ENCODE measurements around the gene TCEAL8. TPM values are rescaled to one million over a fixed set of nuclear protein-coding genes. Genes with fewer than 3 reads are reported as not detected.
A peak's percentile ranks its signal among the peaks of the same experiment; 100 is the strongest.

The TCEAL8 gene
- total and polyA plus RNA-seq, 5 donors from 2014 or later, result 16.8 to 98.7 (median 95.4) TPM

DNA sequence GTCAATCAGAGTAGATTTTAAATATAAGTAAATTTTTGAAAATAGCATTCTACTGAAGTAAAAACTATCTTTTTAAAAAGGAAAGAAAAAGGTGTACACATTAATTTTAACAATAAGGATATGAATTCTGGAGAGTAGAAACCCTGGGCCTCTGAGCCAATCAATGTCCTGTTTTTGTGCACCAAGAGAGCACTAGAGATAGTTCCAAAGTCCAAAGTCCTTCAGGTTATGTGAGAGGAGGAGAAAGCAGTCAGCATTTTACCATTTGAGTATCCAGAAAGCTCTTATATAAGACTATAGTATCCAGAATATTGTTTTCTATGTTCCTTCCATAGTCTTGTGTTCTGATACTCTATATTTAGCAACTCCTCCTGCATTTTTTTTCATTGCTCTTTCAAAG is 3.3 kb upstream of the TCEAL8 start:
- Histone ChIP-seq H3K27ac (ENCODE audit: insufficient read depth, low read length, poor library complexity, severe bottlenecking) (no peak overlapping the region), H3K4me1 (ENCODE audit: control insufficient read depth, insufficient read depth, low read length, poor library complexity, severe bottlenecking) (peaks cover 8% of the 10 kb centered on the region), H3K27me3 (ENCODE audit: control insufficient read depth, insufficient read depth, low read length) (peaks cover 3% of the 10 kb centered on the region), H3K9me3 (ENCODE audit: control insufficient read depth in 2 of 2, low read length in 2 of 2) (no peaks in the 10 kb centered on the region), H3K36me3 (ENCODE audit: control insufficient read depth, insufficient read depth, low read length) (no peaks in the 10 kb centered on the region), H3K4me3 (ENCODE audit: low read depth, low read length) (no peak overlapping the region)
- no peak overlapping the region for H3K4me3 Mint-ChIP-seq
- no peaks in the 10 kb centered on the region for H3K36me3 Mint-ChIP-seq
- H3K4me1 Mint-ChIP-seq, result peaks cover 0 to 21% (median 11%) of the 10 kb centered on the region in 4 donors
- H3K27ac Mint-ChIP-seq, result no peak overlapping the region
- ATAC-seq (ENCODE audit: low read depth in 2 of 2) (no peak), DNase-seq (no peak)
- H3K9me3 Mint-ChIP-seq, result no peaks in the 10 kb centered on the region
- H3K27me3 Mint-ChIP-seq, result peaks cover 16% of the 10 kb centered on the region

DNA sequence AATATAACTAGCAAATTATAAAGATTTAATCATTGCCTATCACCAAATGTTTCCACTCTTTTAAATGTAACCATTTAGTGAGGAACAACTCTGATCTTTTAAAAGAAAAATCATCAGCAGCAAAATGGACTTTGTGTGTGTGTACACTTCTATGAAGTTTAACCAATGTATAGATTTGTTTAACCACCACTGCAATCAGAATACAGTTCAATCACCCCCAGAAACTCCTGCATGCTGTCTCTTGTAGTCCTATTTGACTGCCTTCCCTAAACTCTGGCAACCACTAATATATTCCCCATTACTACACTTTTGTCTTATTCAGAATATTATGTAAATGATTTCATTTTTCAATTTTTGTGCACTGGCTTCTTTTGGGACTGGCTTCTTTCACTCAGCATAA is 1.7 kb upstream of the TCEAL8 start:
- Histone ChIP-seq H3K4me3 (ENCODE audit: low read depth, low read length) (no peak overlapping the region), H3K36me3 (ENCODE audit: control insufficient read depth, insufficient read depth, low read length) (no peaks in the 10 kb centered on the region), H3K9me3 (ENCODE audit: control insufficient read depth in 2 of 2, low read length in 2 of 2) (no peaks in the 10 kb centered on the region), H3K27ac (ENCODE audit: insufficient read depth, low read length, poor library complexity, severe bottlenecking) (no peak overlapping the region), H3K27me3 (ENCODE audit: control insufficient read depth, insufficient read depth, low read length) (no peaks in the 10 kb centered on the region), H3K4me1 (ENCODE audit: control insufficient read depth, insufficient read depth, low read length, poor library complexity, severe bottlenecking) (peaks cover 8% of the 10 kb centered on the region)
- Mint-ChIP-seq H3K4me1 (peaks cover 0 to 23% (median 13%) of the 10 kb centered on the region in 4 donors), H3K27me3 (peaks cover 9% of the 10 kb centered on the region), H3K36me3 (no peaks in the 10 kb centered on the region), H3K27ac (no peak overlapping the region), H3K9me3 (no peaks in the 10 kb centered on the region), H3K4me3 (peak overlapping the region in 1 of 4 donors; percentile 46)
- DNase-seq (no peak), ATAC-seq (ENCODE audit: low read depth in 2 of 2) (no peak)

DNA sequence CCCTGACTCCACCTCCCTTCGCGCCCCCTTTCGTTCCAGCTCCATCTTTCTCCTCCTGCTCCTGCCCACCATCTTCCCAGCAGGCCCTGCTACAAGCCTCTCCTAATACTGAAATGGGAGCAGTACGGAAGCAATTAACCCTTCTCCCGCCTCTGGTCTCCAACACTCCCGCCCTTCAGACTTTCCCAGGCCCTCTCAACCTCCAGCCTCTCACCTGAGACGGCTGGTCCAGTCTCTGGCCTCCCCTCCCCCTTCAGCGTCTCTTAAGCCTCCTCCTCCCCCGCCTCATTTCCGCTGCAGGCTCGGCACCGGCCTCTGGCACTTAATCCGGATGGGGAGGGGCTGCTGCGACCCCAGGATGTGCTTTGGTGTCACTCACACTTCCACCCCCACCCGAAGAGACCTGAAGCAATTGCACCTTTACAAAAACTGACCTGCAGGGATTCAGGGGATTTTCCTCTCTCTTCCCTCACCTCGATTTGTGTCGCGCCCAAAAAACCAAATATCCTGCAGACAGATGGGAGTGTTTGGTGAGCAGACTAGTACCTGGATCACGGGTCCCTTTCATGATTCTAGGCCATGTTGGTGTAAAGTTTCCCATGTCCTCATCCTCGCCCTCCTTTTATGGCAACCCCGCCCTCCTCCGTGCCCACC is 657 bp downstream of the TCEAL8 start:
- H3K9me3 ChIP-seq (ENCODE audit: control insufficient read depth in 2 of 2, low read length in 2 of 2), result no peaks in the 10 kb centered on the region
- Mint-ChIP-seq H3K4me1 (peaks cover 0 to 23% (median 13%) of the 10 kb centered on the region in 4 donors), H3K27me3 (peaks cover 4% of the 10 kb centered on the region), H3K4me3 (peak overlapping the region; percentile 86 to 96 (median 94)), H3K9me3 (no peaks in the 10 kb centered on the region), H3K27ac (peak overlapping the region; percentile 95 to 99 (median 96)), H3K36me3 (no peaks in the 10 kb centered on the region)
- H3K4me3 ChIP-seq (ENCODE audit: low read depth, low read length), result peak overlapping the region; percentile 87
- DNase-seq (peak; percentile 8 to 70 (median 11)), ATAC-seq (ENCODE audit: low read depth in 2 of 2) (peak; percentile 21 to 35)
- H3K27ac ChIP-seq (ENCODE audit: insufficient read depth, low read length, poor library complexity, severe bottlenecking), result peak overlapping the region; percentile 76
- peaks cover 8% of the 10 kb centered on the region for H3K4me1 ChIP-seq (ENCODE audit: control insufficient read depth, insufficient read depth, low read length, poor library complexity, severe bottlenecking)
- H3K36me3 ChIP-seq (ENCODE audit: control insufficient read depth, insufficient read depth, low read length), result no peaks in the 10 kb centered on the region
- no peaks in the 10 kb centered on the region for H3K27me3 ChIP-seq (ENCODE audit: control insufficient read depth, insufficient read depth, low read length)

DNA sequence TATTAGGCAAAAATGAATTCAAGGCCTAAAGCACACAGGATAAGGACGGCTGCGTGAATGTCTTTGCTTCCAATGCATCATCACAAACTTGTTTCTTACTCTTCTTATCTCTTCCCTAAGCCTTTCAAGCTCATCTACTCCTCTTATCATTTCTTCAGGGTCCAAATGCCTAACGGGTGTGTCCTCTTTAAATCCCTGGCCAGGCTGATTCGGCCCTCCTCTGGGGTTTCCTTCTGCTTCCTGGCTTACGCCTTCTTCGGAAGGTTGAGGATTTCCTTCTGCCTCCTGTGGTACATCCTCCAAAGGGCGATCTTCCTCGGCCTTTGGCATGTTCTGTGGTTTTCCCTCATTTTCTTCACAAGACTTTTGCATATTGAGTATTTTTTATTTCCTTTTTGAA is 1.3 kb downstream of the TCEAL8 start:
- peak overlapping the region; percentile 76 for H3K27ac ChIP-seq (ENCODE audit: insufficient read depth, low read length, poor library complexity, severe bottlenecking)
- no peaks in the 10 kb centered on the region for H3K9me3 ChIP-seq (ENCODE audit: control insufficient read depth in 2 of 2, low read length in 2 of 2)
- Mint-ChIP-seq H3K27me3 (peaks cover under 1% of the 10 kb centered on the region), H3K4me3 (peak overlapping the region in 3 of 4 donors; percentile 93 to 96 (median 94)), H3K4me1 (peaks cover 0 to 23% (median 13%) of the 10 kb centered on the region in 4 donors), H3K36me3 (no peaks in the 10 kb centered on the region), H3K9me3 (no peaks in the 10 kb centered on the region), H3K27ac (peak overlapping the region; percentile 89 to 96 (median 95))
- H3K4me3 ChIP-seq (ENCODE audit: low read depth, low read length), result peak overlapping the region; percentile 87
- peaks cover 8% of the 10 kb centered on the region for H3K4me1 ChIP-seq (ENCODE audit: control insufficient read depth, insufficient read depth, low read length, poor library complexity, severe bottlenecking)
- no peak for DNase-seq
- no peak for ATAC-seq (ENCODE audit: low read depth in 2 of 2)
- no peaks in the 10 kb centered on the region for H3K36me3 ChIP-seq (ENCODE audit: control insufficient read depth, insufficient read depth, low read length)
- H3K27me3 ChIP-seq (ENCODE audit: control insufficient read depth, insufficient read depth, low read length), result no peaks in the 10 kb centered on the region

DNA sequence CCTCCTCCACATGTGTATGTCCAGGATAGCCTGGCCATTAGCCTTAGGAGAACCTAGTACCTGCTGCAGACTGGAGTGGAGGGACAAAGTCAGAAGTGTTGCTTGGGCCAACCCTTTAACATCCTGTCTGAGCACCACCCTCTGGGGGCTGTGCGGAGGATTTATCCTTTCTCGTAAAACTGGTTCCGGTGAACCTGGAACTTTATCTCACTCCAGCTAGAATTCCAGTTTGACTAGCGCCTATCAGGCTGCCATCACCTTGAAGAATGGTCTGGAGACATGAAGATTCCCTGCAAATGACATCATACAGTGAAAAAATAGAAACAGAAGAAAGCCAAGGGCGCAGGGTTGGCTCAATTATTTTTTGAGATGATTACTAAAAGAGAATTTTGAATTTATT is 4.0 kb downstream of the TCEAL8 start:
- ATAC-seq (ENCODE audit: low read depth in 2 of 2), result no peak
- Mint-ChIP-seq H3K27me3 (no peaks in the 10 kb centered on the region), H3K4me1 (peaks cover 0 to 23% (median 13%) of the 10 kb centered on the region in 4 donors), H3K36me3 (no peaks in the 10 kb centered on the region), H3K9me3 (no peaks in the 10 kb centered on the region), H3K4me3 (no peak overlapping the region), H3K27ac (no peak overlapping the region)
- H3K9me3 ChIP-seq (ENCODE audit: control insufficient read depth in 2 of 2, low read length in 2 of 2), result no peaks in the 10 kb centered on the region
- H3K27me3 ChIP-seq (ENCODE audit: control insufficient read depth, insufficient read depth, low read length), result peaks cover 2% of the 10 kb centered on the region
- DNase-seq, result no peak
- no peaks in the 10 kb centered on the region for H3K36me3 ChIP-seq (ENCODE audit: control insufficient read depth, insufficient read depth, low read length)
- H3K4me3 ChIP-seq (ENCODE audit: low read depth, low read length), result no peak overlapping the region
- no peak overlapping the region for H3K27ac ChIP-seq (ENCODE audit: insufficient read depth, low read length, poor library complexity, severe bottlenecking)
- peaks cover 8% of the 10 kb centered on the region for H3K4me1 ChIP-seq (ENCODE audit: control insufficient read depth, insufficient read depth, low read length, poor library complexity, severe bottlenecking)

DNA sequence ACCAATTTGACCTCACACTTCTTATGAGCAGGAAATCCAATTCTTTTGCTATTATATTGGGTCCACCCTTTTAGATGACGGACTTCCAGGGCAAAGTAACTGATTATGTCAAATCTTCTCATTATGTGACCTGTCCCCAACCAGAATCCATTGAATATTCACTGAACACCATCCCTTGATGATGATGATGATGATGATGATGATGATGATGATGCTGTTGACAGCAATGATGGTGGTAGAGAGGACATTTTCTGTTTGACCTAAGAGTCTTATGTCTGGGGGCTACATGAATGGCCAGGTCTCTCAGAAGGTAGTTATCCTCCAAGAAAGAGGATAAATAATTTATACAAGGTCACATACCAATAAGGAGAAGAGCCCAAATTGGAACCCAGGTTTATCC is 5.2 kb downstream of the TCEAL8 start:
- no peak for DNase-seq
- peaks cover 4% of the 10 kb centered on the region for H3K4me1 ChIP-seq (ENCODE audit: control insufficient read depth, insufficient read depth, low read length, poor library complexity, severe bottlenecking)
- no peaks in the 10 kb centered on the region for H3K9me3 ChIP-seq (ENCODE audit: control insufficient read depth in 2 of 2, low read length in 2 of 2)
- ATAC-seq (ENCODE audit: low read depth in 2 of 2), result no peak
- Mint-ChIP-seq H3K4me1 (peaks cover 0 to 16% (median 9%) of the 10 kb centered on the region in 4 donors), H3K36me3 (no peaks in the 10 kb centered on the region), H3K27me3 (no peaks in the 10 kb centered on the region), H3K27ac (no peak overlapping the region), H3K4me3 (no peak overlapping the region), H3K9me3 (no peaks in the 10 kb centered on the region)
- H3K4me3 ChIP-seq (ENCODE audit: low read depth, low read length), result no peak overlapping the region
- H3K36me3 ChIP-seq (ENCODE audit: control insufficient read depth, insufficient read depth, low read length), result no peaks in the 10 kb centered on the region
- no peak overlapping the region for H3K27ac ChIP-seq (ENCODE audit: insufficient read depth, low read length, poor library complexity, severe bottlenecking)
- H3K27me3 ChIP-seq (ENCODE audit: control insufficient read depth, insufficient read depth, low read length), result peaks cover 3% of the 10 kb centered on the region

DNA sequence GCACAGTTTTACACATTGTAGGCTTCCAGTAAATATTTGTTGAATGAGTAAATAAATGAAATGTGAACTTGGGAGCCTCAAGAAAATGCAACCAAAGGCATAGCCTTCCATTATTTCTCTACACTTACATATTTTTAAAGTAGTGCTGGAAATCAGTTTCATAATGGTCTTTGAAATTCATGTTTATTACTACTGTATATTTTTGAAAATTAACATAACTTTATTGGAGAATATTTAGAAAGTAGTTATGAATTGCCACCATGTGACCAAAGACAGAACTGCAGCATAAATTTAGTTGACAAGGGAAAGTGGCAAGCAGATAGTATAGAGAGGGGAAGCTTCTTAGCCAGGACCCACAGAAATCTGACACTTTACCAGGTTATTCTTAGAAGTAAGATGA is 6.4 kb downstream of the TCEAL8 start:
- Histone ChIP-seq H3K9me3 (ENCODE audit: control insufficient read depth in 2 of 2, low read length in 2 of 2) (no peaks in the 10 kb centered on the region), H3K36me3 (ENCODE audit: control insufficient read depth, insufficient read depth, low read length) (no peaks in the 10 kb centered on the region), H3K27me3 (ENCODE audit: control insufficient read depth, insufficient read depth, low read length) (peaks cover 3% of the 10 kb centered on the region), H3K4me3 (ENCODE audit: low read depth, low read length) (no peak overlapping the region), H3K27ac (ENCODE audit: insufficient read depth, low read length, poor library complexity, severe bottlenecking) (no peak overlapping the region), H3K4me1 (ENCODE audit: control insufficient read depth, insufficient read depth, low read length, poor library complexity, severe bottlenecking) (peaks cover 1% of the 10 kb centered on the region)
- DNase-seq (peak in 2 of 3 donors; percentile 9 to 50), ATAC-seq (ENCODE audit: low read depth in 2 of 2) (no peak)
- Mint-ChIP-seq H3K4me1 (peaks cover 0 to 5% (median 4%) of the 10 kb centered on the region in 4 donors), H3K4me3 (no peak overlapping the region), H3K36me3 (no peaks in the 10 kb centered on the region), H3K9me3 (no peaks in the 10 kb centered on the region), H3K27ac (no peak overlapping the region), H3K27me3 (no peaks in the 10 kb centered on the region)

DNA sequence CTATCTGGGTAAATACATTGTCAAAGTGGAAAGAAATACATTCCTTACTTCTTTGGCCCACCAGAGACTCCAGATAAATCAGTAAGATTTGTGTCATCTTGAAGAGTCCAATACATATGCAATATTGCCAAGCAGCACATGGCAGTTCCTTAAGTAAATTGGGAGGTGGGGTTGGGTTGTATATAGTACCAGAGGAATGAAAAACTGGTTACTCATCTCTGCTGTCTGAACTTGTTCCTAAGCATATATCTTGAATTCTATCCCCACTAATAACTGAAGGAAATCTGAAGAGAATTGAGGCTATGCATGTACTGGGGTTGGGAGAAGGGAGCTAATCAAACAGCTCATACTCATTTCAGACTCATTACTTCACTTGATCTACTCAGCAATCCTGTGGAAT is 14.8 kb downstream of the TCEAL8 start:
- Histone ChIP-seq H3K4me3 (ENCODE audit: low read depth, low read length) (no peak overlapping the region), H3K36me3 (ENCODE audit: control insufficient read depth, insufficient read depth, low read length) (no peaks in the 10 kb centered on the region), H3K4me1 (ENCODE audit: control insufficient read depth, insufficient read depth, low read length, poor library complexity, severe bottlenecking) (no peaks in the 10 kb centered on the region), H3K9me3 (ENCODE audit: control insufficient read depth in 2 of 2, low read length in 2 of 2) (no peaks in the 10 kb centered on the region), H3K27me3 (ENCODE audit: control insufficient read depth, insufficient read depth, low read length) (no peaks in the 10 kb centered on the region), H3K27ac (ENCODE audit: insufficient read depth, low read length, poor library complexity, severe bottlenecking) (no peak overlapping the region)
- Mint-ChIP-seq H3K27ac (no peak overlapping the region), H3K9me3 (no peaks in the 10 kb centered on the region), H3K4me1 (no peaks in the 10 kb centered on the region), H3K4me3 (no peak overlapping the region), H3K27me3 (peaks cover 4% of the 10 kb centered on the region), H3K36me3 (no peaks in the 10 kb centered on the region)
- DNase-seq, result no peak
- ATAC-seq (ENCODE audit: low read depth in 2 of 2), result no peak

Measured in CD4-positive, CD25-positive, alpha-beta regulatory T cell (primary cell).